ENCODE results near the gene MFSD2A. TPM values are rescaled to one million over a fixed set of nuclear protein-coding genes. Genes with fewer than 3 reads are reported as not detected.
"Not testable (repeated sequence)": the region's sequence is repeated elsewhere in the genome, so short reads cannot be mapped to it uniquely, and the experiment has no call there.

Gene MFSD2A
- total RNA-seq, 1 donor from 2014 or later = 0.90 TPM

GRCh38 chr1:40003156-40004093, 48.5 kb downstream of the MFSD2A start:
- no peaks in the 10 kb centered on the region for H3K9me3 ChIP-seq (ENCODE audit: low read depth)
- no peak overlapping the region for H3K4me3 ChIP-seq
- no peaks in the 10 kb centered on the region for H3K36me3 ChIP-seq
- DNase-seq (ENCODE audit: low spot score) = no peak
- H3K4me1 ChIP-seq = no peaks in the 10 kb centered on the region
- H3K27ac Mint-ChIP-seq = peak overlapping the region; percentile 67
- H3K9me3 Mint-ChIP-seq = peaks cover 13% of the 10 kb centered on the region
- peaks cover 5% of the 10 kb centered on the region for H3K36me3 Mint-ChIP-seq
- no peak overlapping the region for H3K4me2 ChIP-seq
- H3F3A ChIP-seq (ENCODE audit: low read depth) = no peaks in the 10 kb centered on the region
- no peaks in the 10 kb centered on the region for H3K27me3 ChIP-seq
- H3K27me3 Mint-ChIP-seq (ENCODE audit: insufficient read depth, low read depth) = peaks cover 7% of the 10 kb centered on the region
- TF ChIP-seq EZH2phosphoT487 (IDR thresholded peaks at IDR 0.05) (no peak), EZH2 (IDR thresholded peaks at IDR 0.05) (no peak), CTCF (IDR thresholded peaks at IDR 0.05) (no peak)
- no peak overlapping the region for H3K9ac ChIP-seq
- H3K79me2 ChIP-seq (ENCODE audit: low read depth) = no peaks in the 10 kb centered on the region
- no peak overlapping the region for H2AFZ ChIP-seq (replicated peaks)
- peaks cover 17% of the 10 kb centered on the region for H3K4me1 Mint-ChIP-seq
- no peak overlapping the region for H3K4me3 Mint-ChIP-seq
- H4K20me1 ChIP-seq (ENCODE audit: low read depth) = no peaks in the 10 kb centered on the region
- H3K27ac ChIP-seq = no peak overlapping the region

GRCh38 chr1:40004857-40005256, 49.9 kb downstream of the MFSD2A start:
- H3K27me3 Mint-ChIP-seq (ENCODE audit: insufficient read depth, low read depth) = peaks cover 6% of the 10 kb centered on the region
- no peak for DNase-seq (ENCODE audit: low spot score)
- no peak for TF ChIP-seq EZH2 (IDR thresholded peaks at IDR 0.05)
- TF ChIP-seq EZH2phosphoT487 (IDR thresholded peaks at IDR 0.05) = no peak
- TF ChIP-seq CTCF (IDR thresholded peaks at IDR 0.05) = no peak

GRCh38 chr1:40007481-40008034, 52.6 kb downstream of the MFSD2A start:
- H3K4me1 ChIP-seq; H3K27me3 Mint-ChIP-seq (ENCODE audit: insufficient read depth, low read depth); H3K4me2 ChIP-seq; H3K36me3 Mint-ChIP-seq; H3K4me3 ChIP-seq; H4K20me1 ChIP-seq (ENCODE audit: low read depth); H2AFZ ChIP-seq (replicated peaks); H3K27ac ChIP-seq; H3F3A ChIP-seq (ENCODE audit: low read depth); H3K27ac Mint-ChIP-seq; DNase-seq (ENCODE audit: low spot score); H3K79me2 ChIP-seq (ENCODE audit: low read depth); H3K4me3 Mint-ChIP-seq; H3K9me3 Mint-ChIP-seq; H3K27me3 ChIP-seq; H3K9me3 ChIP-seq (ENCODE audit: low read depth); H3K9ac ChIP-seq; H3K36me3 ChIP-seq: not testable (repeated sequence)
- H3K4me1 Mint-ChIP-seq = peaks cover 17% of the 10 kb centered on the region

More at GRCh38 chr1:40004857-40005256, 49.9 kb downstream of the MFSD2A start:
- H3K79me2 ChIP-seq (ENCODE audit: low read depth) = no peaks in the 10 kb centered on the region
- no peaks in the 10 kb centered on the region for H3K36me3 ChIP-seq
- peak overlapping the region; percentile 89 for H3K27ac Mint-ChIP-seq
- no peaks in the 10 kb centered on the region for H4K20me1 ChIP-seq (ENCODE audit: low read depth)
- no peaks in the 10 kb centered on the region for H3F3A ChIP-seq (ENCODE audit: low read depth)
- H3K36me3 Mint-ChIP-seq = peaks cover 5% of the 10 kb centered on the region
- peaks cover 9% of the 10 kb centered on the region for H3K9me3 Mint-ChIP-seq
- H3K4me1 Mint-ChIP-seq = peaks cover 17% of the 10 kb centered on the region
- no peaks in the 10 kb centered on the region for H3K4me1 ChIP-seq
- H3K9me3 ChIP-seq (ENCODE audit: low read depth) = no peaks in the 10 kb centered on the region
- no peaks in the 10 kb centered on the region for H3K27me3 ChIP-seq
- no peak overlapping the region for H2AFZ ChIP-seq (replicated peaks)
- H3K4me3 ChIP-seq = no peak overlapping the region
- peak overlapping the region; percentile 56 for H3K4me3 Mint-ChIP-seq
- H3K4me2 ChIP-seq = no peak overlapping the region
- no peak overlapping the region for H3K9ac ChIP-seq
- H3K27ac ChIP-seq = no peak overlapping the region

GRCh38 chr1:40011198-40011597, 56.3 kb downstream of the MFSD2A start:
- Histone ChIP-seq H3K79me2 (ENCODE audit: low read depth) (no peaks in the 10 kb centered on the region), H3K27me3 (no peaks in the 10 kb centered on the region), H4K20me1 (ENCODE audit: low read depth) (no peaks in the 10 kb centered on the region), H3K36me3 (no peaks in the 10 kb centered on the region), H3K9ac (no peak overlapping the region), H3K4me3 (no peak overlapping the region), H3K27ac (no peak overlapping the region), H3K4me2 (no peak overlapping the region), H3F3A (ENCODE audit: low read depth) (no peaks in the 10 kb centered on the region), H2AFZ (replicated peaks) (no peak overlapping the region), H3K9me3 (ENCODE audit: low read depth) (no peaks in the 10 kb centered on the region), H3K4me1 (no peaks in the 10 kb centered on the region)
- no peak for TF ChIP-seq EZH2phosphoT487 (IDR thresholded peaks at IDR 0.05)
- no peak for TF ChIP-seq CTCF (IDR thresholded peaks at IDR 0.05)
- TF ChIP-seq EZH2 (IDR thresholded peaks at IDR 0.05) = no peak
- H3K4me3 Mint-ChIP-seq = no peak overlapping the region
- DNase-seq (ENCODE audit: low spot score) = no peak
- H3K27me3 Mint-ChIP-seq (ENCODE audit: insufficient read depth, low read depth) = peaks cover 6% of the 10 kb centered on the region
- H3K9me3 Mint-ChIP-seq = no peaks in the 10 kb centered on the region
- H3K36me3 Mint-ChIP-seq = no peaks in the 10 kb centered on the region
- no peaks in the 10 kb centered on the region for H3K4me1 Mint-ChIP-seq
- no peak overlapping the region for H3K27ac Mint-ChIP-seq
